Effector memory CD8-positive, alpha-beta T cell (primary cell): ENCODE measurements around the gene NAV3.

Experiments used
- ATAC-seq: fragments of 150-1000 bp; cut with Tn5 transposase; replicated peaks from 2 replicates; pipeline ENCODE4 v1.10.0; 2021; ENCODE audit warnings: mild to moderate bottlenecking, moderate library complexity
- DNase-seq, 3 experiments: peaks; one replicate each; pipeline ENCODE4 v3.0.0; 2021
- H3K27ac Mint-ChIP-seq, 2 donors: one replicate each; pipeline ENCODE4 v1.8.0; 2022; ENCODE audit warnings: mild to moderate bottlenecking in 2 of 2, mixed read lengths in 2 of 2, moderate library complexity in 2 of 2
- H3K27me3 Mint-ChIP-seq, 2 donors: one replicate each; pipeline ENCODE4 v1.8.0; 2022; ENCODE audit warnings: mixed read lengths in 2 of 2
- H3K36me3 Mint-ChIP-seq: one replicate; pipeline ENCODE4 v1.8.0; 2022; ENCODE audit warnings: mild to moderate bottlenecking, moderate library complexity, mixed read lengths; ENCODE audit not compliant: insufficient read depth
- H3K4me1 Mint-ChIP-seq, 2 donors: one replicate each; pipeline ENCODE4 v1.8.0; 2022; ENCODE audit warnings: low read depth in 2 of 2, mixed read lengths in 2 of 2
- H3K4me3 Mint-ChIP-seq, 2 donors: one replicate each; pipeline ENCODE4 v1.8.0; 2022; ENCODE audit warnings: mild to moderate bottlenecking in 2 of 2, mixed read lengths in 2 of 2, moderate library complexity in 2 of 2
- H3K9me3 Mint-ChIP-seq, 2 donors: one replicate each; pipeline ENCODE4 v1.8.0; 2022; ENCODE audit warnings: mixed read lengths in 2 of 2

The NAV3 gene

DNA sequence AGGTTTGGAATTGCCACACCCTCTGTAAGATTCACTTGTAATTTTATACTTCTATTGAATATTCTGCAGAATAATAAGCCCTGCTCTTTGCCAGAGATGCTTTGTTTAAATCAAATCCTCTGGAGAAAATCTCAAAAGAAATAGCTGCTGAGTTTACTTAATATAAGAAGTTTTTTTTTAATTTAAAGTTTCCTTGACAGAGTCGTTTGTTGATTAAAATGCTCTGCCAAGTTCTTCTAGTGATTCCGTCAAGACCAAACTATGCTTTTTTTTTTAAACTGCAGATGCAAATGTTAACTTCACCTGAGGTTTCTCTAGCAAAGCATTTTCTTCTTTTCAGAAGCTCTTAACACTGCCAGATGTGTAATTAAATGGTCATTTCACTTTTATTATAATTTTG lies 13.4 kb upstream of the NAV3 start:
- no peaks in the 10 kb centered on the region for H3K36me3 Mint-ChIP-seq
- no peaks in the 10 kb centered on the region for H3K27me3 Mint-ChIP-seq
- ATAC-seq (no peak), DNase-seq (no peak)
- H3K9me3 Mint-ChIP-seq, result peaks cover 0 to 5% of the 10 kb centered on the region in 2 donors
- H3K4me3 Mint-ChIP-seq, result no peak overlapping the region
- no peaks in the 10 kb centered on the region for H3K4me1 Mint-ChIP-seq
- no peak overlapping the region for H3K27ac Mint-ChIP-seq

DNA sequence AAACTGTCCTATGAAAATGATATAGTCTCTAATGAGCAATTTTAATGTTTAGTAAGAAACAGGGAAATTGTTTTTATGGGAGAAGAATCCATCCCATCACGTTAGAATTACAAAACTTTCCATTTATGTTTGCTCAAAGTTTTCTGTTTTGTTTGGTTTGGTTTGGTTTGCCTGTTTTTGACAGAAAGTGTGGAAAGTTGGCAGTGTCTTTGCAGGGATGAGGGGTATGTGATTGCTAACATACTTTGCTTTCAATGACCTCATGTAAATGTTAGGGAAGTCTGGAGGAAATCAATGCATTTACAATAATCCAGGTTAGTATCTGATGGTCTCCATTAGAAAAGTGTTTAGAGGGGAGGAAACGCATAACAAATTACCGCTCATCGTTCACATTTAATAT lies 12.3 kb upstream of the NAV3 start:
- Mint-ChIP-seq H3K27ac (no peak overlapping the region), H3K9me3 (peaks cover 7 to 8% of the 10 kb centered on the region in 2 donors), H3K27me3 (no peaks in the 10 kb centered on the region), H3K4me1 (no peaks in the 10 kb centered on the region), H3K36me3 (no peaks in the 10 kb centered on the region), H3K4me3 (no peak overlapping the region)
- ATAC-seq (no peak), DNase-seq (no peak)

DNA sequence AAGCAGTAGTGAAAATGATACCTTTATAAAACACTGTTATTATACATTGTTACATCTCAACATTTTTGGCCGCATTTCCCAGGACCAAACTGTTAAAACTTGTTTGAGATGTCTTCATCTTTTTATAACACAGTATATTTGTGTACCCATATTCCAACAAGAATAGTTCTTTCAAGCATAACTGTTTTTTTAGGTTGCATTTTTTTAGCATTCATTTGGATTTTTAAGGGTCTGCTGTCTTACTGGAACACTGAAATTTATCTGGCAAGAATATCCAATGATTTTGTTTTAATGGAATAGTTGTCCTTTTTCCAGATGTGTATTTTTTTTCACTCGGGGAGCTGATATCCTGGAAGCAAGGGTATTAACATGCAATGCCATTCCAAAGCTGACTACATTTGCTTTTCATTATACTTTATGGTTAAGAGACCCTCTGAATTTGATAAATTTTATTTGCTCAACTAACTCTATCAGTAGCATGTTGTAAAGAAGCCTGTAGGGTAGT lies 8.9 kb upstream of the NAV3 start:
- H3K4me3 Mint-ChIP-seq, result no peak overlapping the region
- H3K4me1 Mint-ChIP-seq, result no peaks in the 10 kb centered on the region
- peaks cover 6 to 9% of the 10 kb centered on the region in 2 donors for H3K9me3 Mint-ChIP-seq
- DNase-seq (no peak), ATAC-seq (no peak)
- no peak overlapping the region for H3K27ac Mint-ChIP-seq
- H3K27me3 Mint-ChIP-seq, result no peaks in the 10 kb centered on the region
- H3K36me3 Mint-ChIP-seq, result no peaks in the 10 kb centered on the region

DNA sequence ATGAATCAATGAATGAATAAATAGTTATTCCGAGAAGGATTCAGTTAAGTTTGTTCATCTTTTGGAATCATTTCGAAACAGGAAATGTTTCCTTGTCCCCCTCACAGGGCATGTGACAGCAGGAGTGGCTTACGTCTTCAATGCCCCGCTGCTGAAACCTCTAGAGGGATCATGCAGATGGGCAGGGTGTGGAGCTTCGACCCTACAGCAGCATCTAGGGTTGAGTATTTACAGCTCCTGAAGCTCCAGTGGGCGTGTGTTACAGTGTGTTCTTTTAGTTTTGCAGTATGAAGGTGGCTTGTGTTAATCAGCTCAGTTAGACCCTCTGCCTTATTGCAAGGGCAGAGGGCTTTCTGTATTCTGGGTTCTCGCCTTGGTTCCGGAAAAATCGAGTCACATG lies 2.6 kb downstream of the NAV3 start:
- ATAC-seq (no peak), DNase-seq (no peak)
- no peak overlapping the region for H3K27ac Mint-ChIP-seq

DNA sequence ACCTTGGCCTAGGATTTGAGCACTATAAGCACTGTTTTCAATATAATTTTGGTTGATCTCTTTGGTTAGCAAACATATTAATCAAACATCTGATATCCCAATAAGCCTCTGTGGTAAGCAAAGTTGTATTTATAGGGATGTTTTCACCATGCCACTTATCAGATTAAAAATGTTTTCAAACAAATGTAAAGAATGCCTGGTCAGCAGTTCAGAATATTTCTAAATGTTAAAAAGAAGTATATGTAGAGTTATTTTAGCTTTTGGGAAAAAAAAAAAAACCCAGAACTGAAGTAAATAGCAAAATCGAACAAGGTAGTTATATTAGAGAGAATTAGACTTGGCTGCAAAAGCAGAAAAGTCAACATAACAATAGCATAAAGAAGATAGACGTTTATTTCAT lies 3.9 kb downstream of the NAV3 start:
- H3K27ac Mint-ChIP-seq, result no peak overlapping the region
- no peaks in the 10 kb centered on the region for H3K4me1 Mint-ChIP-seq
- DNase-seq (no peak), ATAC-seq (no peak)
- peaks cover 3 to 22% of the 10 kb centered on the region in 2 donors for H3K9me3 Mint-ChIP-seq
- H3K4me3 Mint-ChIP-seq, result no peak overlapping the region
- H3K36me3 Mint-ChIP-seq, result no peaks in the 10 kb centered on the region
- H3K27me3 Mint-ChIP-seq, result no peaks in the 10 kb centered on the region

More for the DNA sequence above, 2.6 kb downstream of the NAV3 start:
- Mint-ChIP-seq H3K4me3 (no peak overlapping the region), H3K36me3 (no peaks in the 10 kb centered on the region), H3K4me1 (no peaks in the 10 kb centered on the region), H3K27me3 (no peaks in the 10 kb centered on the region), H3K9me3 (peaks cover 3 to 22% of the 10 kb centered on the region in 2 donors)

DNA sequence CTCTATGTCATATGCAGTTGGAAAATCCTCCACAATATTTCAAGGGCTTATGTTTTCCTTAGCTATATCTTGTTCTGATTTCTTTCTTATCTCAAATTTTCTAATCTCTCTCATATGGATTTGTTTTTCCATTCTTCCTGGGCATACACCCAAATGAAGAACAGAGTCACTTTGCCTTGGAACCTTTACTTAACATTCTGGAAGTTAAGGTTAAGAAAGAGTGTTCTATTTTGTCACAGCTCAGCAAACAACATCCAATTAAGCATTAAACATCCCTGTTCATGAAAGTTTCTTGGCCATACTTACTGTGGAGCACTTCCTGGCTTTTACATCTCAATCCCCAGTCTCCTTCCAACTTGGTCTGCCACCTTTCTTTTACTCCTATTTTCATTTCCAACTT lies 5.3 kb downstream of the NAV3 start:
- peaks cover 6 to 28% of the 10 kb centered on the region in 2 donors for H3K9me3 Mint-ChIP-seq
- H3K4me1 Mint-ChIP-seq, result no peaks in the 10 kb centered on the region
- no peak overlapping the region for H3K27ac Mint-ChIP-seq

DNA sequence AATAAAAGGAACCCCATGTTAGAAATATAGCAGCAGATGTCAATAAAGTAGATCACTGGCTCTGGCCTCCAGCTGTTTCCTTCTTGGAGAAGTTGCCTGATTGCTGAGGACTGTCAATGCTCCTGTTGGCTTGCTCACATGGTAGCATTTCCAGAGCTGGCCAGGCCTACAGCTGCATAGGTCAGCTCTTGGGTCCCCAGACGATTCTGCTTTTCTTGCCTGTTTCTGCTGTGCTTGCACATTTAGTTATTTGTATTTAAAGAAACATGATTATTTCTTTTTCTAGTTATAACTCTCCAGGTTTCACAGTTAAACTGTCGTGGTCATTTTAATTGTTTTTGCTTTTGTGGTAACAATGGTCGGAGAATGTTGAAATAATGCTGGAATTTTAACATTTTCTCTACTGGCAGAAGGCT lies 7.2 kb downstream of the NAV3 start:
- H3K4me3 Mint-ChIP-seq, result no peak overlapping the region
- no peaks in the 10 kb centered on the region for H3K27me3 Mint-ChIP-seq
- H3K36me3 Mint-ChIP-seq, result no peaks in the 10 kb centered on the region
- ATAC-seq (no peak), DNase-seq (no peak)
- H3K27ac Mint-ChIP-seq, result no peak overlapping the region
- no peaks in the 10 kb centered on the region for H3K4me1 Mint-ChIP-seq
- H3K9me3 Mint-ChIP-seq, result peaks cover 10 to 36% of the 10 kb centered on the region in 2 donors

More for the DNA sequence above, 5.3 kb downstream of the NAV3 start:
- Mint-ChIP-seq H3K27me3 (no peaks in the 10 kb centered on the region), H3K36me3 (no peaks in the 10 kb centered on the region), H3K4me3 (no peak overlapping the region)
- ATAC-seq, result no peak
- DNase-seq, result no peak

DNA sequence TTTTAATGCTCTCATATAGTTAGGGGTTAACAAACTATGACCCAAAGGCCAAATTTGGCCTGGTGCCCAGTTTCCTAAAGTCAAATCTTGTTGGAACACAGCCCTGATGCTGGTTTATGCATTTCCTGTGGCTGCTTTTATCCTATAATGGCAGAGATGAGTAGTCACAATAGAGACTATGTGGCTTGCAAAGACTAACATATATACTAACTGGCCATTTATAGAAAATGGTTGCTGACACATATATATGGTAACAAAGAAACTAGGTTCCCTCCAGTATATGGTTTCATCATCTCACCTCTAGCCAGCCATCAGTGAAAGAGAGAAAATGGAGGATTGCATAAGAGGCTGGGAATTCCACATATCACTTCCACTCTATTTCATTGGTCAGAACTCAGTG lies 10.8 kb downstream of the NAV3 start:
- Mint-ChIP-seq H3K27me3 (no peaks in the 10 kb centered on the region), H3K9me3 (peaks cover 10 to 21% of the 10 kb centered on the region in 2 donors), H3K27ac (no peak overlapping the region), H3K4me3 (no peak overlapping the region), H3K36me3 (no peaks in the 10 kb centered on the region), H3K4me1 (no peaks in the 10 kb centered on the region)
- ATAC-seq, result no peak
- no peak for DNase-seq

DNA sequence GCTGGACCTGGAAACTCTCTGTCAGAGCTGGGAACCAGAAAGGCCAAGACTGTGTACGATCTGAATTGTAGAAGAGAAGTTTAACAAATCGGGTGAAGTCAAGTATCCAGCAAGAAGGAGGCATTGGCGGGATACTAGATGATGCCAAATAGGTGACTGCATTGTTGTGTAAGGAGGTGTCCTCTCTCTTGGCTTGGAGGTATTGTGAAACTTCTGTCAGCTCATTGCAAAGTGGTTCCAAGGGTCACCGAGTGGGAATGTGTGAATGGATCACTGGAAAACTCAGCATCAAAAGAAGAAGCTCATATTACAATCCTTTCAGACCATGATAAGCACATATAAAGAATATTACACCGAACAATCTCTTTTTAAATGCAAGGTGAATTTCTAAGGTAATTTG lies 11.7 kb downstream of the NAV3 start:
- Mint-ChIP-seq H3K36me3 (no peaks in the 10 kb centered on the region), H3K27me3 (no peaks in the 10 kb centered on the region), H3K27ac (no peak overlapping the region), H3K4me3 (no peak overlapping the region), H3K4me1 (no peaks in the 10 kb centered on the region), H3K9me3 (peaks cover 14 to 20% of the 10 kb centered on the region in 2 donors)
- no peak for DNase-seq
- no peak for ATAC-seq

DNA sequence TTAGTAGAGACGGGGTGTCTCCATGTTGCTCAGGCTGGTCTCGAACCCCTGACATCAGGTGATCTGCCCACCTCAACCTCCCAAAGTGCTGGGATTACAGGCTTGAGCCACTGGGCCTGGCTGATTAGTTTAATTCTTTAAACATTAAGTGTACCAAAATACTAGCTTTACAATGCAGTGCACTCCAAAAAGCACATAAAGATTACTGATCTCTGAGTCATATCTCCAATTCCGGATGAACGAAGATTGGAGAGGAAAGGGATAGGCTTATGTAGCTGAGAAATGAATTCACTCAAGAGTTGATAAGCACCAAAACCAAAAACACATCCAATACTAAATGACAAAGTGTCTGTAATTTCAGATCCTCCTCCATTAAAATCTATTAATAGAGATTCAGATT lies 15.1 kb downstream of the NAV3 start:
- H3K9me3 Mint-ChIP-seq, result peaks cover 10 to 14% of the 10 kb centered on the region in 2 donors
- DNase-seq (no peak), ATAC-seq (no peak)
- no peaks in the 10 kb centered on the region for H3K4me1 Mint-ChIP-seq
- no peaks in the 10 kb centered on the region for H3K27me3 Mint-ChIP-seq
- H3K27ac Mint-ChIP-seq, result no peak overlapping the region
- H3K36me3 Mint-ChIP-seq, result no peaks in the 10 kb centered on the region
- H3K4me3 Mint-ChIP-seq, result no peak overlapping the region

DNA sequence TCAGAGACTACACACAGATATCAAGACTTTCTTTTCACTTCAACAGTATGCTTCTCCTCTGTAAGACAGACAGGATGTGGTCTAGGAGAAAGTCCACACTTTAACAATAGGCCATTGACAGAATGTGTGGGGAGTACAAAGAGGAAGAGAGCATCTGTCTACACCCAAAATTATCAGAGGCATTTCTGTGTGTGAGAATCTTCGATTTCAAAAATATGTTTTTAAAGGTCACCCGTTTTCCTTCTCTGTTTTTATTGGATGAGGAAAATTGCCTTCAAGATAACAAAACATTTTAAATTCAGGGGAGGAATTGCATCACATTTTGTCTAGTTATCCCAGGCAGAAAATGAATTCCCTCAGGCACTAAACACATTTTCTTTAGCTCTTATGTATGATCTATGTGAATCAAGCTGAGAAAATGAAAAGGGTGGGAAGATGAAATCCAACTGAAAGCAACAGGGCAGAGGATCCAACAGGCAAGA lies 16.4 kb downstream of the NAV3 start:
- Mint-ChIP-seq H3K36me3 (no peaks in the 10 kb centered on the region), H3K4me3 (no peak overlapping the region), H3K9me3 (peaks cover 12 to 13% of the 10 kb centered on the region in 2 donors), H3K27ac (no peak overlapping the region), H3K4me1 (no peaks in the 10 kb centered on the region), H3K27me3 (no peaks in the 10 kb centered on the region)
- DNase-seq (no peak), ATAC-seq (no peak)

DNA sequence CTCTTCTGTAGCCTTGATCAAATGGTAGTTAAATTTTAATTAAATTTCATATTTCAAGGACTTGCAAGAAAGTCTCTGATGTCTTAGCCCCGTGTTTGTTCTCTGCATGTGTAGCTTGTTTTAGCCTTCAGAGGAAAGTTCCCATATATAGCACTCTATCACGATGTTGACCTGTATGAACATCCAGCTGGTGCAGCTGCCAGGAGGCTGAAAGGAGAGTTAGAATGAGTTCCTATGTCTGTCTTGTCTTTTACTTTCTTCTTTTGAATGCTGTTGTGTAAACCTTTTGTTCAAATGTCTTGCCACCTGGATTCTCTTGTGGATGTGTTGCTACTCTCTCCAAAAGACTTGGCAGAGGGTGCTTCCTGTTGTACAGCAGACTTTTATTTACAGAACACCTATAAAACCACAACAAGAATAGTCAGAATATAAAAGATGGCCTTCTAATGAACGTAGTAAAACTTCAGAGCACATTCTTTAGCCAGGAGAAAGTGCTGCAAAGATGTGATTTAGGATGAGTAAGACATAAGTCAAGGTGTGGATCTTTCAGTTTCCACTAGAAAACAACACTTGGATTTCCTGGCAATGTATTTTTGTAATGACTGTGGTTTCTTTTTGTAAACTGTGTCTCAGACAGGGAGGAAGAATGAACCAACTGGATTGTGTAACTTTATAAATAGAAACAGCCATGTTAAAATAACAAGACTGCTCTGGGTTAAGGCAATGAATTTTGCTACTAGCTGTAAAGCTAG lies 17.2 kb downstream of the NAV3 start:
- Mint-ChIP-seq H3K4me1 (no peaks in the 10 kb centered on the region), H3K4me3 (no peak overlapping the region), H3K9me3 (peaks cover 5 to 9% of the 10 kb centered on the region in 2 donors), H3K36me3 (no peaks in the 10 kb centered on the region), H3K27ac (no peak overlapping the region), H3K27me3 (no peaks in the 10 kb centered on the region)
- DNase-seq (no peak), ATAC-seq (no peak)

DNA sequence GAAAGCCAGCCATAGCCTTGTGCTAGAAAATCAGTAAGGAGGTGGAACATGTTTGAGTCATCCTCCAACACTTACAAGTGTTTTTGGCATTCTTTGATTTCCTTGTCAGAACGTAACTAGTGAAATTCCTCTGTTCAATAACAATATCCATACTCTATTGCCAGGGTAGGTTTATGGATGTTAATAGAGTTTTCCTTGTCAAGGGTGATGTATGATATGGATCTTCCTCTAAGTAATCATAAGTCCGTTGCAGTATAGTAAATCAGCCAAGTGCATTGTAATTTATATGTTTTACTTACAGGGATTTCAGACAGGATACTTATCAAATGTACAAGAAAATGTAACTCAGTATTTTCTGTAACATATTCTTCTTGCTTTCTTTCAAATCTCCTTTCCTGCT lies 19.4 kb downstream of the NAV3 start:
- peaks cover 0 to 7% of the 10 kb centered on the region in 2 donors for H3K9me3 Mint-ChIP-seq
- no peaks in the 10 kb centered on the region for H3K27me3 Mint-ChIP-seq
- H3K4me1 Mint-ChIP-seq, result no peaks in the 10 kb centered on the region
- H3K4me3 Mint-ChIP-seq, result no peak overlapping the region
- no peak for DNase-seq
- no peak for ATAC-seq
- no peaks in the 10 kb centered on the region for H3K36me3 Mint-ChIP-seq
- no peak overlapping the region for H3K27ac Mint-ChIP-seq

DNA sequence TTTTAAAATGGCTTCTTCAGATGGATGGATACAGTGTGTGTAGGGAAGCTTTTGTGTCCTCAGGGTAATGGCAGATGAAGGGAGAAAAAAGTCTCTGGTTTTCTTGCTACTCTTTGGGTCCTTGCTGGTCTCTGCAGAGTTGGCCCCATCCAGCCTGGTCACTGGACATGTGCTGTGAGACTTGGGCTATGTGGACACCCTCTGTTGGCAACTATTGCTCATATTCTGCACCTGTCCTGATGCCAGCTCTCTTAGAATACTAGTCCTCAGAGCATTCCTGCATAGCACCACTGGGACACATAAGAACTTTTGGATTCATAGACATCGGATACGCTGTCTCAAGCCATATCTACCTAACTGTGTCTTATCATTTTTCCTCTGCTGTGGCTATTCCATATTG lies 20.0 kb downstream of the NAV3 start:
- no peaks in the 10 kb centered on the region for H3K27me3 Mint-ChIP-seq
- no peak for ATAC-seq

More for the DNA sequence above, 20.0 kb downstream of the NAV3 start:
- no peak overlapping the region for H3K4me3 Mint-ChIP-seq
- no peaks in the 10 kb centered on the region for H3K4me1 Mint-ChIP-seq
- no peaks in the 10 kb centered on the region for H3K36me3 Mint-ChIP-seq
- H3K27ac Mint-ChIP-seq, result no peak overlapping the region
- H3K9me3 Mint-ChIP-seq, result peaks cover 0 to 7% of the 10 kb centered on the region in 2 donors
- no peak for DNase-seq
